RWPE2 (cell line): Measurements from ENCODE around the gene C13orf46.
A peak's percentile ranks its signal among the peaks of the same experiment; 100 is the strongest.

Experiments used
- ATAC-seq: fragments of 200-7000 bp; cut with Tn5 transposase; 3 replicates; pipeline ENCODE4 v1.9.1; 2021; ENCODE audit warnings: low read depth
- DNase-seq: peaks from one replicate; pipeline ENCODE4 v3.0.0-alpha.2; 2020; ENCODE audit warnings: low spot score
- H3K27ac ChIP-seq: fragments of 450-650 bp; 2 replicates; pipeline ENCODE4 v1.5.1; 2017; ENCODE audit warnings: mild to moderate bottlenecking; ENCODE audit not compliant: poor library complexity, severe bottlenecking
- H3K27me3 ChIP-seq: fragments of 250-450 bp; sonication (Bioruptor Pico); 2 replicates; pipeline ENCODE4 v1.5.1; 2021; ENCODE audit warnings: mild to moderate bottlenecking, moderate library complexity; ENCODE audit not compliant: insufficient read depth, poor library complexity, severe bottlenecking
- H3K36me3 ChIP-seq: fragments of 250-450 bp; sonication (Bioruptor Pico); 2 replicates; pipeline ENCODE4 v1.5.1; 2020; ENCODE audit warnings: low read depth, mild to moderate bottlenecking, moderate library complexity
- H3K4me1 ChIP-seq: fragments of 250-450 bp; sonication (Bioruptor Pico); 2 replicates; pipeline ENCODE4 v1.5.1; 2021; ENCODE audit warnings: mild to moderate bottlenecking, moderate library complexity; ENCODE audit not compliant: insufficient read depth, poor library complexity, severe bottlenecking
- H3K4me3 ChIP-seq: fragments of 250-450 bp; sonication (Bioruptor Pico); 2 replicates; pipeline ENCODE4 v1.5.1; 2021; ENCODE audit warnings: mild to moderate bottlenecking, moderate library complexity; ENCODE audit not compliant: severe bottlenecking
- H3K9me3 ChIP-seq: fragments of 250-450 bp; sonication (Bioruptor Pico); 2 replicates; pipeline ENCODE4 v1.5.1; 2021; ENCODE audit warnings: mild to moderate bottlenecking, moderate library complexity; ENCODE audit not compliant: severe bottlenecking
- CTCF ChIP-seq: fragments of 450-650 bp; IDR thresholded peaks from one replicate; pipeline ENCODE4 v1.5.1; 2017; ENCODE audit warnings: mild to moderate bottlenecking, moderate library complexity; ENCODE audit not compliant: poor library complexity, severe bottlenecking

C13orf46 gene

DNA sequence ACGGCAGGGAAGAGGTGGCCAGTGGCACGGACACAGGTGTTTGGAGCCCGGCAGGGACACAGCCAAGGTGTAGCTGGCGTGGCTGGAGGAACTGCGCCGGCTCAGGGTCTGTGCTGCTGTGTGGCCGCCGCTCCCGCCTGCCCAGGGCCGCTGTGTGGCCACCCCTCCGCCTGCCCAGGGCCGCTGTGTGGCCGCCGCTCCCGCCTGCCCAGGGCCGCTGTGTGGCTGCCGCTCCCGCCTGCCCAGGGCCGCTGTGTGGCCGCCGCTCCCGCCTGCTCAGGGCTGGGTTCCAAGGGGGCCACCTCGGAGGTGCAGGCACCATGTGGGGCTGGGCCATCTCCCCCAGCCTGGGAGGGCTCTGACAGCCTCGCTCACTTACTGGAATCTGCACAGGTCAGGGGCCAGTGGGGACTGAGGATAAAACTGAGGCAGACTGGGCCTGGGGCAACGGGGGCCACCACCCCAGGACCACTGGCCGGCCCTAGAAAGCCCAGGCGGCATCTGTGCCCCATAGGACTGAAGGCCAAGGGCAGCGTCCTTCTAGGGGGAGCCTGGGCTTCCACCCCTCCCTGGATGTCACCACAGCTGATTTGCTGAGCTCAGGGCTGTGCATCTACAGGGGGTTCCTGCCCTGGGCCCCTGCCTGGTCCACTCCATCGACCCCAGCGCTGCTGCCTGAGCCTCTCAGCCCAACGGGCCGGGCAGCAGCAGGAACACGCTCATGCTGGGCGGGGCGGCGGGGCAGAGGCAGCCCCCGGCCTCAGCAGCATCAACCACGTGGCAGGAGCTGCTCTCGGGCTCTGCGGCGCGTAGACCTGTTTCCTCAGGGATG is 21.5 kb downstream of the C13orf46 start:
- no peak for TF ChIP-seq CTCF
- Histone ChIP-seq H3K36me3 (no peaks in the 10 kb centered on the region), H3K4me1 (no peaks in the 10 kb centered on the region), H3K4me3 (no peak overlapping the region), H3K27me3 (no peaks in the 10 kb centered on the region), H3K27ac (no peak overlapping the region), H3K9me3 (no peaks in the 10 kb centered on the region)
- DNase-seq (no peak), ATAC-seq (no peak)

- Histone ChIP-seq H3K27ac (no peak overlapping the region), H3K4me3 (no peak overlapping the region), H3K36me3 (no peaks in the 10 kb centered on the region), H3K9me3 (no peaks in the 10 kb centered on the region), H3K4me1 (no peaks in the 10 kb centered on the region), H3K27me3 (no peaks in the 10 kb centered on the region)
- no peak for DNase-seq
- peak; percentile 91 for ATAC-seq
- TF ChIP-seq CTCF = peak; percentile 91
Measured at GRCh38 chr13:113951246-113951999, 22.5 kb downstream of the C13orf46 start.

GRCh38 chr13:113950451-113951245 is 23.2 kb downstream of the C13orf46 start:
- H3K27me3 ChIP-seq = no peaks in the 10 kb centered on the region
- H3K4me3 ChIP-seq = no peak overlapping the region
- no peaks in the 10 kb centered on the region for H3K4me1 ChIP-seq
- no peaks in the 10 kb centered on the region for H3K9me3 ChIP-seq
- DNase-seq = no peak
- no peak for TF ChIP-seq CTCF
- no peak overlapping the region for H3K27ac ChIP-seq
- H3K36me3 ChIP-seq = no peaks in the 10 kb centered on the region
- no peak; the same call in 2 of the 3 replicates for ATAC-seq

GRCh38 chr13:113949546-113949945 is 24.3 kb downstream of the C13orf46 start:
- Histone ChIP-seq H3K27ac (no peak overlapping the region), H3K27me3 (no peaks in the 10 kb centered on the region), H3K4me1 (no peaks in the 10 kb centered on the region), H3K9me3 (no peaks in the 10 kb centered on the region), H3K36me3 (no peaks in the 10 kb centered on the region), H3K4me3 (no peak overlapping the region)
- TF ChIP-seq CTCF = no peak
- no peak for DNase-seq
- ATAC-seq = no peak
